CD4-positive, CD25-positive, alpha-beta regulatory T cell (primary cell): Measurements from ENCODE around the gene FGG. TPM values are rescaled to one million over a fixed set of nuclear protein-coding genes. Genes with fewer than 3 reads are reported as not detected.
A peak's percentile ranks its signal among the peaks of the same experiment; 100 is the strongest.

Source experiments
- ATAC-seq, 2 donors: fragments of 150-1000 bp; cut with Tn5 transposase; one replicate each; pipeline ENCODE4 v1.10.0; 2021; ENCODE audit warnings: low read depth in 2 of 2, moderate number of reproducible peaks in 2 of 2, moderate library complexity in 1 of 2
- DNase-seq, 3 donors: peaks; one replicate each; pipeline versions ENCODE4 v3.0.0 to v3.0.0-alpha.2; 2012 to 2022; ENCODE audit warnings: mixed read lengths in 1 of 3
- H3K27ac ChIP-seq: one replicate; pipeline ENCODE4 v1.7.0; 2013; ENCODE audit warnings: mild to moderate bottlenecking, low read length; ENCODE audit not compliant: insufficient read depth, poor library complexity, severe bottlenecking
- H3K27me3 ChIP-seq: one replicate; pipeline ENCODE4 v1.7.0; 2013; ENCODE audit warnings: low read length; ENCODE audit not compliant: control insufficient read depth, insufficient read depth
- H3K36me3 ChIP-seq: one replicate; pipeline ENCODE4 v1.7.0; 2013; ENCODE audit warnings: mild to moderate bottlenecking, low read length, moderate library complexity; ENCODE audit not compliant: control insufficient read depth, insufficient read depth
- H3K4me1 ChIP-seq: 2 replicates; pipeline ENCODE4 v1.7.0; 2013; ENCODE audit warnings: mild to moderate bottlenecking, low read length; ENCODE audit not compliant: insufficient read depth, control insufficient read depth, poor library complexity, severe bottlenecking
- H3K4me3 ChIP-seq: one replicate; pipeline ENCODE4 v1.7.0; 2013; ENCODE audit warnings: low read depth, mild to moderate bottlenecking, low read length, moderate library complexity
- H3K9me3 ChIP-seq, 2 experiments: 1 replicate in 1 of 2; 2 replicates in 1 of 2; pipeline ENCODE4 v1.7.0; 2013; ENCODE audit warnings: low read length in 2 of 2, mild to moderate bottlenecking in 1 of 2, moderate library complexity in 1 of 2; ENCODE audit not compliant: control insufficient read depth in 2 of 2
- H3K27ac Mint-ChIP-seq, 3 donors: one replicate each; pipeline ENCODE4 v1.8.0; 2020 to 2022; ENCODE audit warnings: mild to moderate bottlenecking in 3 of 3, mixed read lengths in 3 of 3, moderate library complexity in 2 of 3
- H3K27me3 Mint-ChIP-seq: one replicate; pipeline ENCODE4 v1.8.0; 2022; ENCODE audit warnings: mild to moderate bottlenecking, mixed read lengths
- H3K36me3 Mint-ChIP-seq: one replicate; pipeline ENCODE4 v1.8.0; 2020; ENCODE audit warnings: mixed read lengths
- H3K4me1 Mint-ChIP-seq, 4 donors: one replicate each; pipeline ENCODE4 v1.8.0; 2020 to 2022; ENCODE audit warnings: mixed read lengths in 4 of 4, mild to moderate bottlenecking in 1 of 4
- H3K4me3 Mint-ChIP-seq, 4 donors: one replicate each; pipeline ENCODE4 v1.8.0; 2020 to 2022; ENCODE audit warnings: mild to moderate bottlenecking in 4 of 4, mixed read lengths in 4 of 4, moderate library complexity in 3 of 4
- H3K9me3 Mint-ChIP-seq, 7 donors: one replicate each; pipeline ENCODE4 v1.8.0; 2020 to 2022; ENCODE audit warnings: mixed read lengths in 7 of 7, mild to moderate bottlenecking in 3 of 7, moderate library complexity in 2 of 7
- polyA plus RNA-seq, 4 donors: library from polyadenylated mRNA; unstranded; fragments of 300-500 nt; fragmentation: Illumina TruSeq; gene quantifications; one replicate each; pipeline ENCODE4 v1.2.3, GENCODE V29; 2021
- total RNA-seq: library from RNA; stranded (reverse); gene quantifications from one replicate; pipeline ENCODE4 v1.2.3, GENCODE V29; 2022

FGG gene
- total and polyA plus RNA-seq, 5 donors from 2014 or later: not detected

DNA sequence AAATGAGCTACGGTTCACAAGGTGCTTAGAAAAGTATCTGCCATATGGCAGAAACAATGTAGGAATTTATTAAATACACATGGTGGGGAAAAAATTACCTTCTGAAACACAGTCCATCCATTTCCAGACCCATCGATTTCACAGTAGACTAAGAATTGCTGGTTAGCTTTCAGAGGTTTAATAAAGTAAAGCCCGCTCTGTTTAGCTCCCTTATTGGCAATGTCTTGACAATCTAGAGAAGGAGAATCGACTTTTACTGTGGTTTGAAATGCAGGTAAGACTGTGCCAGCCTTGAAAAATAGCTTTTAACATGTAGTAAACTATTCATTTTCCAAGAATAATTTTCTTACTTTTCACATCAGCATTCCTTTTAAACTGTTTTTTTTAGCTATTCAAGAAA lies 2.9 kb downstream of the FGG start:
- no peak overlapping the region for H3K27ac ChIP-seq
- no peak overlapping the region for H3K27ac Mint-ChIP-seq
- no peak overlapping the region for H3K4me3 Mint-ChIP-seq
- peaks cover 14% of the 10 kb centered on the region for H3K27me3 Mint-ChIP-seq
- H3K9me3 ChIP-seq: no peaks in the 10 kb centered on the region
- no peak for DNase-seq
- H3K9me3 Mint-ChIP-seq: peaks cover 0 to 2% (median 0%) of the 10 kb centered on the region in 7 donors
- H3K4me1 ChIP-seq: no peaks in the 10 kb centered on the region
- H3K4me1 Mint-ChIP-seq: no peaks in the 10 kb centered on the region
- H3K36me3 Mint-ChIP-seq: peaks cover 3% of the 10 kb centered on the region
- peaks cover 4% of the 10 kb centered on the region for H3K27me3 ChIP-seq
- no peak for ATAC-seq
- H3K36me3 ChIP-seq: no peaks in the 10 kb centered on the region
- H3K4me3 ChIP-seq: no peak overlapping the region

DNA sequence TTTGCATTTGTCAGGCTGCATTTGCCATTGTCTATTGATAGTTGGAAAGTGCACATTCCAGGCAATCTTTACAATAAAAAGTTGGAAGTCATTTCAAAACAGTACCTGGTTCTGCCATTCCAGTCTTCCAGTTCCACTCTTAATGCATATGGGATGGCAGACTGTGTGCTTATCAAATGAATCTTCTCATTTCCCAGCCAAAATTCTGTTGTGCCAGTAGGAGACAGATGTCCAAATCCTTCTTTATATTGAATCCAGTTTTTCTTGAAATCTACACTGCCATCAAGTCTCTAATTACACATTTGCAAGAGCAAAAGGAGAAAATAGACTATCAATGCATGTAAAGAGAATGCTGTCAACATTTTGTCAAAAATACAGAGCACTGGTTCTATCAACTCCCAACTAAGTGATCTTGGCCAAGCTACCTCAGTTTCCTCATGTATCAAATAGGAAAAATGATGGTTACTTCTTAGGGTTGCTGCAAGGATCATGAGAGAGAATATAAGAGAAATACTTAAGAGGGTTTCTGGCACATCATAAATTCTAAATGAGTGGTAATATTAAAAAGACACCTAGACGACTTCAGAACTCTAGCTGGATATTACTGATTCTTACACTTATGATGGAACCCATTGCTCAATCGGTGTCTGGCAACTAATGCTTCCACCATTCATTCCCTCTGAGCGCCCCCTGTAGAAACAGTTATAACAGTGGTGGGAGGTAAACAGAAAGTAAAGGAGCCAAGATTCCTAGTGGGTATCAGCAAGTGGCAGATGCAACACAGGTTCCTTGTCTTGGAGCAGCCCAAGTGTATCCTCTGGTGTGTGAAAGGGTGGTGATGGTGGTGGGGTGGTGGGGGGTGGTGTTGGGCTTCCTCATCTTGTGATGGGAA lies 3.8 kb downstream of the FGG start:
- Histone ChIP-seq H3K36me3 (no peaks in the 10 kb centered on the region), H3K4me1 (no peaks in the 10 kb centered on the region), H3K27me3 (peaks cover 4% of the 10 kb centered on the region), H3K9me3 (no peaks in the 10 kb centered on the region), H3K4me3 (no peak overlapping the region), H3K27ac (no peak overlapping the region)
- Mint-ChIP-seq H3K4me3 (no peak overlapping the region), H3K9me3 (peaks cover 0 to 2% (median 0%) of the 10 kb centered on the region in 7 donors), H3K4me1 (no peaks in the 10 kb centered on the region), H3K27ac (no peak overlapping the region), H3K36me3 (peaks cover 3% of the 10 kb centered on the region), H3K27me3 (peaks cover 10% of the 10 kb centered on the region)
- DNase-seq: no peak
- no peak for ATAC-seq

DNA sequence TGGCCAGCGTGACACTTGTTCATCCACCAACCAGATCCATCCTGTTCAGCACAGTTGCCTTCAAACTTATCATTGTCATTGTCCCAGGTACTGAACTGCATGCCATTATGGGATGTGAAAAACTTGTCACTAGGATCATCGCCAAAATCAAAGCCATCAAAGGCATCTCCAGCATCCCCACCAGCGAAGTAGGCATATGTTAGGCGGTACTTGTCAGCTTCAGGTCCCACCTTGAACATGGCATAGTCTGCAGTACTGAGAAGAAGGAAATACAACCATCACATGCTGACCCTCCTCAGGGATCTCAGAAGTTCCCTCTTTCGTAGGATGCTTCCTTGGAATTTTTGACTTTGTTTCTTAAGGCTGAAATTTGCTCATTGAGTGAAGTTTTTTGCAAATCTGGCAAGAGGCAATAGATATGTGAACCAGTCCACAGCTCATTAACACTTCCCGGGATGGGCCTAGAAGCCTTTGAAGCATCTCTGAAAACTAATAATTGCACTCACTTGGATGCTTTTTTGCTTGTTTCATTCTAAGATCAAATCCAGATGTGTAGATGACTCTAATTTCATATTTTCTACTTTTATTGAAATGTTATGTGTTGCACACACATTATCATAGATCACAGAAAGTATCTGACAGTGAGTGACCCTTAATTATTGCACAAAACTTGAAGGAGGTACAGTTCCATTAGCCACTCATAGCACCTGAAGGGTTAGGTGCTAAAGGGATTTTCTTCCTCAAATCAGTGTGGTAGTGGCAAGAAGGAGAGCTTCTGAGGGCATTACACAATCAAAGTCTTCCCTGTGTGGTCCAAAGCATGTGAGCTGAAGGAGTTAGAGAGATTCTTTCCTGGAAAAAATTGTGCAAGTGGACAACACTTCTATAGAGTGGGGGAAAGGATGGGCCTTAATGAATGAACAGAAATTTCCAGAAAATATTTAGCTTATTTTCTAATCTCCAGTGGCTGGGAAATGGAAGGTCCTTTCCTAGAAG lies 5.4 kb downstream of the FGG start:
- peaks cover 7% of the 10 kb centered on the region for H3K27me3 ChIP-seq
- no peak overlapping the region for H3K4me3 ChIP-seq
- ATAC-seq: no peak

DNA sequence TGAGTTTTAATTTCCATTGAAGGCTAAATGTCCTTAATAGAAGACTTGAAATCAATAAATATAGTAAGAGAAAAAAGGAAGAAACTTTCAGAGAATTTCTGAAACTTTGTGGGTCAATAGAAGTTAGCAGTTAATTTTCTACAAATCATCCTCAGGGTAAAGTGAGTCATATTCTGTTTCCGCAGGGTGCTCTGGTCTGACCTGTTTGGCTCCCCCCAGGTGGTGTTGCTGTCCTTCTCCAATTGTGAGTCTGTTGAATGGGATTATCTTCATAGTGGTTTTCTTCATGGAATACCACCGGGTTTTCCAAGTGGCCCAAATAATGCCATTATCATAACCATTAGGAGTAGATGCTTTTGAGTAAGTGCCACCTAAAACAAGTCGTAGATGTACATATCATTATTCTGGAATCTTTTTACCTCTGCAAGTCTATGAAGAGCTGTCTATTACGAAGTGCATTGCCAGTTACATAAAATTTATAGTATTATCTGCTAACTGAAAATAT lies 7.7 kb downstream of the FGG start:
- Mint-ChIP-seq H3K27ac (no peak overlapping the region), H3K9me3 (peaks cover 0 to 6% (median 0%) of the 10 kb centered on the region in 7 donors), H3K36me3 (peaks cover 3% of the 10 kb centered on the region), H3K4me1 (no peaks in the 10 kb centered on the region), H3K4me3 (no peak overlapping the region), H3K27me3 (peaks cover 4% of the 10 kb centered on the region)
- Histone ChIP-seq H3K4me1 (no peaks in the 10 kb centered on the region), H3K9me3 (no peaks in the 10 kb centered on the region), H3K27me3 (peaks cover 7% of the 10 kb centered on the region), H3K36me3 (no peaks in the 10 kb centered on the region), H3K4me3 (no peak overlapping the region), H3K27ac (no peak overlapping the region)
- DNase-seq (no peak), ATAC-seq (no peak)

More for the DNA sequence above, 5.4 kb downstream of the FGG start:
- H3K36me3 Mint-ChIP-seq: peaks cover 3% of the 10 kb centered on the region
- Histone ChIP-seq H3K36me3 (no peaks in the 10 kb centered on the region), H3K4me1 (no peaks in the 10 kb centered on the region), H3K9me3 (no peaks in the 10 kb centered on the region), H3K27ac (no peak overlapping the region)
- no peak overlapping the region for H3K27ac Mint-ChIP-seq
- peaks cover 7% of the 10 kb centered on the region for H3K27me3 Mint-ChIP-seq
- H3K9me3 Mint-ChIP-seq: peaks cover 0 to 5% (median 0%) of the 10 kb centered on the region in 7 donors
- H3K4me3 Mint-ChIP-seq: no peak overlapping the region
- DNase-seq: no peak
- no peaks in the 10 kb centered on the region for H3K4me1 Mint-ChIP-seq

DNA sequence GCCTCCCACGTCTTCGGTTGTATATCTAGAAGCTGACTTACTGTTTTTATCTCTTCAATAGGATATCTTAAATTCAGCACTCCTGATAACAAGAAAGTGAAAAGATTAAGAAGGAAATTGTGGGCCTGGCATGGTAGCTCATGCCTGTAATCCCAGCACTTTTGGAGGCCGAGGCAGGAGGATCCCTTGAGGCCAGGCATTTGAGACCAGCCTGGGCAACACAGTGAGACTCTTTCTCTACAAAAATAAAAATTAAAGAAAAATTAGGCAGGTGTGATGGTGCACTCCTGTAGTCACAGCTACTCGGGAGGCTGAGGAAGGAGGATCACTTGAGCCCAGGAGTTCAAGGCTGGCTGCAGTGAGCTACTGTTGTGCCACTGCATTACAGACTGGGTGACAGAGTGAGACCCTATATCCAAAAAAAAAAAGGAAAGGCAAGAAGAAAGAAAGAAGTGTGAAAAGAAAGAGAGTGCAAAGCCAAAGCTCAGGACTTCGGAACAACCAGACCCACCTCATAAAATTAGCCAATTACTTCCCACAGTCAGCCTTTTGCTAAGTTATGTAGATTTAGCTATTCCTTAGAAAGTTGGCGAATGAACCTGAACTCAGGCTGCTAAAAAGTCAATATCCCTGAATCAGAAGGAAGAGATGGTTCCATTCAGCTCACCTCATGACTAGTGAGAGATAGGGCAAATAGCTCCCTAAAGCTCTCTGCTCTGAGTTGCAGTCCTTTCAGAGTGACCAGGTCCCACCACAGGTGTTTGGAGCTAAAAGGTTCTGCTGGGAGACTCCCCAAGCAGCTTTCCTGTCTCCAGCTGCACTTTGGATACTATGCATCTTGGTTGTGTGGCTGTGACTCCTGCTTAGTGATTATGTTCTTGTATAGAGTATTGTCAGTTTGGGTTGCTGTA lies 9.2 kb downstream of the FGG start:
- no peaks in the 10 kb centered on the region for H3K4me1 ChIP-seq
- H3K9me3 Mint-ChIP-seq: peaks cover 0 to 6% (median 0%) of the 10 kb centered on the region in 7 donors

DNA sequence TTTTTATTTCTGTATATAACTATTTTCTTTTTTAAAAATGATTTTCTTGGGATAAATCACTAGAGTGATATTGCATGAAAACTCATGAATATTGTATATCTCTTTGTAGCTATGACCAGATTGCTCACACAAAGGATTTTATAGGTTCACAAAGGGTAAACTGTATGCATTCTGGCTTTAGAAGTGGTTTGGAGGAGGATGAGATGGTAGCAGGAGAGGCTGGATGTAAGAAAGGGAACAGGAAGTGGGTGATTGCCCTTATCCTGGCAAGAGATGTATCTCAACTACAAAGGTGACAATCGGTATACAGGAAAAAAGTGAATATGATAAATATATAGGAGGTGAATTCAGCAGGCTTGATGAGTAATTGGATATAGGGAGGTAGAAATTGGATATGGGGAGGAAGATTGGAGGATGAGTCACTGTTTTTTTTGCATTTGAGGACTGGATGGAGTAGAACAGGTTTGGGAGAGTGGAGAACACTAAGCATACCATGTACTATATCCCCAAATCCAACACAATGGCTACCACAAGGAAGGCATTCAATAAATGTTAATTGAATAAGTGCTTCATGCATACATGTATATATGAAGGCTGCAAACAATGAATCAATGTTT lies 9.9 kb downstream of the FGG start:
- no peaks in the 10 kb centered on the region for H3K4me1 ChIP-seq
- H3K27me3 Mint-ChIP-seq: peaks cover 4% of the 10 kb centered on the region
- no peaks in the 10 kb centered on the region for H3K4me1 Mint-ChIP-seq
- H3K27ac Mint-ChIP-seq: no peak overlapping the region
- DNase-seq (no peak), ATAC-seq (no peak)
- peaks cover 0 to 6% (median 0%) of the 10 kb centered on the region in 7 donors for H3K9me3 Mint-ChIP-seq
- H3K36me3 Mint-ChIP-seq: peaks cover 3% of the 10 kb centered on the region
- no peaks in the 10 kb centered on the region for H3K36me3 ChIP-seq
- no peak overlapping the region for H3K4me3 ChIP-seq
- H3K9me3 ChIP-seq: no peaks in the 10 kb centered on the region
- H3K27me3 ChIP-seq: peaks cover 3% of the 10 kb centered on the region
- peak overlapping the region in 1 of 4 donors; percentile 38 for H3K4me3 Mint-ChIP-seq
- H3K27ac ChIP-seq: no peak overlapping the region

More for the DNA sequence above, 9.2 kb downstream of the FGG start:
- no peak for DNase-seq
- H3K36me3 ChIP-seq: no peaks in the 10 kb centered on the region
- H3K27me3 ChIP-seq: peaks cover 3% of the 10 kb centered on the region
- H3K4me1 Mint-ChIP-seq: no peaks in the 10 kb centered on the region
- no peak overlapping the region for H3K4me3 ChIP-seq
- H3K27ac ChIP-seq: no peak overlapping the region
- no peak overlapping the region for H3K27ac Mint-ChIP-seq
- no peak for ATAC-seq
- H3K4me3 Mint-ChIP-seq: peak overlapping the region in 1 of 4 donors; percentile 38
- H3K36me3 Mint-ChIP-seq: peaks cover 3% of the 10 kb centered on the region
- peaks cover 4% of the 10 kb centered on the region for H3K27me3 Mint-ChIP-seq
- H3K9me3 ChIP-seq: no peaks in the 10 kb centered on the region
